ENCODE measurements around the gene ROPN1L. TPM values are rescaled to one million over a fixed set of nuclear protein-coding genes. Genes with fewer than 3 reads are reported as not detected.

The ROPN1L gene
- total and polyA plus RNA-seq, 10 of the 15 experiments (the other 5 are each of a cell fraction or from before 2014, with no cell fraction given), result 0.07 to 0.38 (median 0.22) TPM; not detected in 6

- Histone ChIP-seq H3K9me3 (replicated peaks; ENCODE audit: control insufficient read depth, insufficient read depth, low read length) (no peaks in the 10 kb centered on the region), H3K27ac (ENCODE audit: control insufficient read depth, insufficient read depth) (no peak overlapping the region), H3K4me1 (ENCODE audit: control insufficient read depth, insufficient read depth, low read length) (0 out of 2 replicates have a peak, but pooled peaks cover 3% of the 10 kb centered on the region), H3K79me2 (ENCODE audit: control insufficient read depth, insufficient read depth, low read length) (no peaks in the 10 kb centered on the region), H4K20me1 (ENCODE audit: control insufficient read depth, insufficient read depth) (no peaks in the 10 kb centered on the region), H2AFZ (ENCODE audit: control insufficient read depth, low read depth, low read length) (no peak overlapping the region), H3K4me2 (ENCODE audit: control insufficient read depth, insufficient read depth) (no peak overlapping the region), H3K9ac (ENCODE audit: control insufficient read depth, insufficient read depth, low read length) (no peak overlapping the region), H3K27me3 (replicated peaks in 1 of 2; ENCODE audit: control insufficient read depth in 2 of 2, insufficient read depth in 2 of 2, low read length in 1 of 2) (no peaks in the 10 kb centered on the region), H3K4me3 (no peak overlapping the region), H3K36me3 (ENCODE audit: control insufficient read depth in 2 of 2, insufficient read depth in 2 of 2, low read length in 1 of 2) (peaks cover 13 to 43% of the 10 kb centered on the region in 2 experiments)
- intact Hi-C loops (cut with micrococcal nuclease; ENCODE audit: unreplicated experiment), result loop anchor here (1.0 kb wide), 1 partner anchor 136 kb away; no protein-coding TSS in a partner anchor
- RAD21 ChIA-PET (ENCODE audit: unreplicated experiment), result no interaction called here
- ATAC-seq (no peak), FAIRE-seq (no peak), DNase-seq (ENCODE audit: low read depth, low spot score) (no peak)
- in situ Hi-C loops (cut with MboI), result no loop called here
- CTCF ChIA-PET, result interaction anchor here (4.4 kb wide), 1 partner anchor 63 kb away, joined by 22 read pairs; no protein-coding TSS in a partner anchor
- no TSS peak for BruUV-seq (replicated peaks)
- no peak for TF ChIP-seq IRF4 (IDR thresholded peaks at IDR 0.05; ENCODE audit: low read depth, low read length)
- TF ChIP-seq, protein P1, sequence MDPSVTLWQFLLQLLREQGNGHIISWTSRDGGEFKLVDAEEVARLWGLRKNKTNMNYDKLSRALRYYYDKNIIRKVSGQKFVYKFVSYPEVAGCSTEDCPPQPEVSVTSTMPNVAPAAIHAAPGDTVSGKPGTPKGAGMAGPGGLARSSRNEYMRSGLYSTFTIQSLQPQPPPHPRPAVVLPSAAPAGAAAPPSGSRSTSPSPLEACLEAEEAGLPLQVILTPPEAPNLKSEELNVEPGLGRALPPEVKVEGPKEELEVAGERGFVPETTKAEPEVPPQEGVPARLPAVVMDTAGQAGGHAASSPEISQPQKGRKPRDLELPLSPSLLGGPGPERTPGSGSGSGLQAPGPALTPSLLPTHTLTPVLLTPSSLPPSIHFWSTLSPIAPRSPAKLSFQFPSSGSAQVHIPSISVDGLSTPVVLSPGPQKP (IDR thresholded peaks at IDR 0.05; ENCODE audit: low read depth, low read length), result no peak
- SMC1A ChIA-PET (ENCODE audit: uncharacterized antibody, unreplicated experiment), result interaction anchor here (2.7 kb wide), 1 partner anchor 11 kb away, joined by 10 read pairs; no protein-coding TSS in a partner anchor
- WGBS (ENCODE audit: insufficient coverage, insufficient replicate concordance, low lambda C conversion rate, missing lambda C conversion rate), result 93% methylated on average over 2 of the region's 2 CpGs
- POLR2A ChIA-PET, result no interaction called here
Measured at GRCh38 chr5:10420468-10420867, 21.2 kb upstream of the ROPN1L start.

DNA sequence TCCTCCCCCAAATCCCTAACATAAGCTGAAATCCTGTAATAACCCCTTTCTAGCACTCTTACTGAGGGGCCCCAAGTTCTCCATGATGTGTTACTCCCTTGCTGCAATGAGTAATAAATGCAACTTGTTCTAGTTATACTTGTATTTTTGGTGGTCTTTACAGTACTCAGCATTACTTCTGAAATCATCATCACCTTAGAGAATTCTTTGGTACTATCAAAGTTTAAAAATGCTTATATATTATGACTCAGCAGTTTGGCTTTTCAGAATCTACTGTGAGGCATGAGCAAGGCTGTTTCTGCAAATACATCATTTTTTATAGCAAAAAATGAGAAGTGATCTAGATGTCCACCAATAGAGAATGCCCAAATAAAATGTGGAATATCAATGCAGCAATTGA lies 20.7 kb upstream of the ROPN1L start:
- no TSS peak for BruUV-seq (replicated peaks)
- ChIA-PET SMC1A (ENCODE audit: uncharacterized antibody, unreplicated experiment) (interaction anchor here (0.8 to 1.3 kb wide), 2 partner anchors 23 to 199 kb away, joined by 3 read pairs; no protein-coding TSS in a partner anchor), CTCF (interaction anchor here (1.1 to 4.4 kb wide), 3 partner anchors 63 to 170 kb away, joined by 3 to 43 read pairs (median 22); no protein-coding TSS in a partner anchor), POLR2A (no interaction called here), RAD21 (ENCODE audit: unreplicated experiment) (interaction anchor here (4.4 kb wide), 1 partner anchor 137 kb away, joined by 25 read pairs; no protein-coding TSS in a partner anchor)
- no peak overlapping the region for H3K9ac ChIP-seq (ENCODE audit: control insufficient read depth, insufficient read depth, low read length)
- H3K4me1 ChIP-seq (ENCODE audit: control insufficient read depth, insufficient read depth, low read length), result 0 out of 2 replicates have a peak, but pooled peaks cover 3% of the 10 kb centered on the region
- H4K20me1 ChIP-seq (ENCODE audit: control insufficient read depth, insufficient read depth), result no peaks in the 10 kb centered on the region
- H3K27ac ChIP-seq (ENCODE audit: control insufficient read depth, insufficient read depth), result no peak overlapping the region
- DNase-seq (ENCODE audit: low read depth, low spot score), result no peak
- intact Hi-C loops (cut with micrococcal nuclease; ENCODE audit: unreplicated experiment) (loop anchor here (1.0 kb wide), 1 partner anchor 137 kb away; no protein-coding TSS in a partner anchor), in situ Hi-C loops (cut with MboI) (no loop called here)
- no peaks in the 10 kb centered on the region for H3K27me3 ChIP-seq (replicated peaks in 1 of 2; ENCODE audit: control insufficient read depth in 2 of 2, insufficient read depth in 2 of 2, low read length in 1 of 2)
- FAIRE-seq, result no peak
- no peak for ATAC-seq
- TF ChIP-seq ATF7 (IDR thresholded peaks at IDR 0.05; ENCODE audit: low read depth) (no peak), BHLHE40 (IDR thresholded peaks at IDR 0.05; ENCODE audit: borderline replicate concordance in 1 of 2, low read depth in 2 of 2, low read length in 1 of 2) (no peak), ZNF207 (IDR thresholded peaks at IDR 0.05; ENCODE audit: borderline replicate concordance) (no peak)
- TF ChIP-seq, protein P2, sequence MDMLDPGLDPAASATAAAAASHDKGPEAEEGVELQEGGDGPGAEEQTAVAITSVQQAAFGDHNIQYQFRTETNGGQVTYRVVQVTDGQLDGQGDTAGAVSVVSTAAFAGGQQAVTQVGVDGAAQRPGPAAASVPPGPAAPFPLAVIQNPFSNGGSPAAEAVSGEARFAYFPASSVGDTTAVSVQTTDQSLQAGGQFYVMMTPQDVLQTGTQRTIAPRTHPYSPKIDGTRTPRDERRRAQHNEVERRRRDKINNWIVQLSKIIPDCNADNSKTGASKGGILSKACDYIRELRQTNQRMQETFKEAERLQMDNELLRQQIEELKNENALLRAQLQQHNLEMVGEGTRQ (IDR thresholded peaks at IDR 0.05; ENCODE audit: borderline replicate concordance, low read depth, low read length), result no peak
- no peak overlapping the region for H3K4me2 ChIP-seq (ENCODE audit: control insufficient read depth, insufficient read depth)
- H3K9me3 ChIP-seq (replicated peaks; ENCODE audit: control insufficient read depth, insufficient read depth, low read length), result no peaks in the 10 kb centered on the region
- H3K36me3 ChIP-seq (ENCODE audit: control insufficient read depth in 2 of 2, insufficient read depth in 2 of 2, low read length in 1 of 2), result peaks cover 13 to 40% of the 10 kb centered on the region in 2 experiments
- H2AFZ ChIP-seq (ENCODE audit: control insufficient read depth, low read depth, low read length), result no peak overlapping the region
- H3K4me3 ChIP-seq, result no peak overlapping the region
- no peaks in the 10 kb centered on the region for H3K79me2 ChIP-seq (ENCODE audit: control insufficient read depth, insufficient read depth, low read length)

All from GM12878 (cell line).